Activated CD8-positive, alpha-beta memory T cell treated with anti-CD3 and anti-CD28 coated beads for 36 hours (primary cell): ENCODE results near the gene ICA1. TPM values are rescaled to one million over a fixed set of nuclear protein-coding genes. Genes with fewer than 3 reads are reported as not detected.

Experiments used
- CTCF ChIA-PET: fragments of 350-600 bp; sonication (Branson Sonifier 250); formaldehyde crosslinking; loops from one replicate; lab custom pipeline; 2021; ENCODE audit warnings: antibody characterized with exemption; lab: Charles Lee
- POLR2A ChIA-PET: fragments of 350-600 bp; sonication (Branson Sonifier 250); formaldehyde crosslinking; loops from one replicate; lab custom pipeline; 2021; ENCODE audit warnings: antibody characterized with exemption; lab: Charles Lee
- total RNA-seq, 2 experiments: library from RNA; stranded (reverse); gene quantifications; one replicate each; pipeline ENCODE4 v1.2.3, GENCODE V29; 2021

The ICA1 gene
- total RNA-seq, 2 experiments from 2014 or later = 0.82 to 1.3 TPM

- ChIA-PET POLR2A (no interaction called here), CTCF (no interaction called here)
These were observed 52.6 kb downstream of the ICA1 start for GRCh38 chr7:8209353-8209752.

- POLR2A ChIA-PET = no interaction called here
- CTCF ChIA-PET = no interaction called here
These were observed 53.2 kb downstream of the ICA1 start for GRCh38 chr7:8208816-8209215.

- ChIA-PET POLR2A (no interaction called here), CTCF (no interaction called here)
These were observed 55.0 kb downstream of the ICA1 start for GRCh38 chr7:8206956-8207355.

- ChIA-PET CTCF (no interaction called here), POLR2A (no interaction called here)
These were observed 56.4 kb downstream of the ICA1 start for GRCh38 chr7:8205537-8205936.

GRCh38 chr7:8205031-8205387 is 57.0 kb downstream of the ICA1 start:
- ChIA-PET POLR2A (no interaction called here), CTCF (no interaction called here)

- ChIA-PET POLR2A (no interaction called here), CTCF (no interaction called here)
These were observed 57.5 kb downstream of the ICA1 start for GRCh38 chr7:8204339-8205030.

- CTCF ChIA-PET = no interaction called here
- POLR2A ChIA-PET = no interaction called here
These were observed 60.0 kb downstream of the ICA1 start for GRCh38 chr7:8201846-8202441.

- ChIA-PET POLR2A (no interaction called here), CTCF (no interaction called here)
These were observed 61.2 kb downstream of the ICA1 start for GRCh38 chr7:8200717-8201116.

- CTCF ChIA-PET = no interaction called here
- POLR2A ChIA-PET = no interaction called here
These were observed 61.7 kb downstream of the ICA1 start for GRCh38 chr7:8200316-8200715.

- ChIA-PET CTCF (interaction anchor here (0.6 to 1.0 kb wide), 2 partner anchors 19 to 64 kb away, joined by 4 read pairs; no protein-coding TSS in a partner anchor), POLR2A (no interaction called here)
These were observed 63.8 kb downstream of the ICA1 start for GRCh38 chr7:8197994-8198698.

- ChIA-PET POLR2A (no interaction called here), CTCF (no interaction called here)
These were observed 69.1 kb downstream of the ICA1 start for GRCh38 chr7:8192897-8193296.

GRCh38 chr7:8190119-8190895 is 71.7 kb downstream of the ICA1 start:
- CTCF ChIA-PET = interaction anchor here (0.7 to 1.2 kb wide), 4 partner anchors 12 to 498 kb away, joined by 3 to 4 read pairs (median 3); no protein-coding TSS in a partner anchor
- POLR2A ChIA-PET = interaction anchor here (0.7 kb wide), 1 partner anchor 1061 kb away, joined by 3 read pairs; no protein-coding TSS in a partner anchor

- CTCF ChIA-PET = interaction anchor here (0.7 to 1.0 kb wide), 4 partner anchors 10 to 422 kb away, joined by 3 to 4 read pairs (median 3); no protein-coding TSS in a partner anchor
- POLR2A ChIA-PET = interaction anchor here (0.7 kb wide), 1 partner anchor 1060 kb away, joined by 3 read pairs; no protein-coding TSS in a partner anchor
These were observed 72.3 kb downstream of the ICA1 start for GRCh38 chr7:8189625-8190024.

GRCh38 chr7:8185926-8186683 is 75.9 kb downstream of the ICA1 start:
- CTCF ChIA-PET = no interaction called here
- POLR2A ChIA-PET = no interaction called here

- ChIA-PET POLR2A (no interaction called here), CTCF (no interaction called here)
These were observed 77.7 kb downstream of the ICA1 start for GRCh38 chr7:8184221-8184620.

- ChIA-PET POLR2A (no interaction called here), CTCF (interaction anchor here (0.9 kb wide), 1 partner anchor 10 kb away, joined by 3 read pairs; no protein-coding TSS in a partner anchor)
These were observed 82.5 kb downstream of the ICA1 start for GRCh38 chr7:8179486-8179885.

GRCh38 chr7:8178353-8178752 is 83.6 kb downstream of the ICA1 start:
- ChIA-PET CTCF (interaction anchor here (1.3 kb wide), 1 partner anchor 12 kb away, joined by 4 read pairs; no protein-coding TSS in a partner anchor), POLR2A (interaction anchor here (0.6 kb wide), 1 partner anchor 21 kb away, joined by 4 read pairs; no protein-coding TSS in a partner anchor)

GRCh38 chr7:8177109-8177933 is 84.6 kb downstream of the ICA1 start:
- ChIA-PET POLR2A (interaction anchor here (2.0 kb wide), 1 partner anchor 52 kb away, joined by 6 read pairs; no protein-coding TSS in a partner anchor), CTCF (interaction anchor here (1.3 kb wide), 1 partner anchor 13 kb away, joined by 4 read pairs; no protein-coding TSS in a partner anchor)
